Liver (tissue), 3 donors: ENCODE data around the gene SLC35E3.

Experiments
- CTCF ChIP-seq: fragments of 150-350 bp; IDR thresholded peaks from 2 replicates; pipeline ENCODE4 v1.5.1; 2017; ENCODE audit warnings: improper control_type of control experiment, low read depth, low read length; ENCODE audit not compliant: missing input control
- NR2F2 ChIP-seq: IDR thresholded peaks from 2 replicates; pipeline ENCODE4 v1.6.1; 2016; ENCODE audit warnings: antibody characterized with exemption
- RAD21 ChIP-seq, 2 donors: IDR thresholded peaks; 2 replicates each; pipeline ENCODE4 v1.6.1; 2016; ENCODE audit warnings: antibody characterized with exemption in 2 of 2, mild to moderate bottlenecking in 2 of 2
- YY1 ChIP-seq: IDR thresholded peaks from 2 replicates; pipeline ENCODE4 v1.6.1; 2016; ENCODE audit warnings: antibody characterized with exemption, mild to moderate bottlenecking
- donor health status: healthy.
- donor health status: healthy.

- TF ChIP-seq YY1 (no peak), CTCF (no peak), NR2F2 (no peak), RAD21 (IDR thresholded peaks at IDR 0.05) (no peak)
These were observed 27.6 kb downstream of the SLC35E3 start for GRCh38 chr12:68773582-68773981.
